ENCODE data around the gene IMPG1.

GRCh38 chr6:75935473-75935793 is 137.0 kb downstream of the IMPG1 start:
- TF ChIP-seq, protein P1, sequence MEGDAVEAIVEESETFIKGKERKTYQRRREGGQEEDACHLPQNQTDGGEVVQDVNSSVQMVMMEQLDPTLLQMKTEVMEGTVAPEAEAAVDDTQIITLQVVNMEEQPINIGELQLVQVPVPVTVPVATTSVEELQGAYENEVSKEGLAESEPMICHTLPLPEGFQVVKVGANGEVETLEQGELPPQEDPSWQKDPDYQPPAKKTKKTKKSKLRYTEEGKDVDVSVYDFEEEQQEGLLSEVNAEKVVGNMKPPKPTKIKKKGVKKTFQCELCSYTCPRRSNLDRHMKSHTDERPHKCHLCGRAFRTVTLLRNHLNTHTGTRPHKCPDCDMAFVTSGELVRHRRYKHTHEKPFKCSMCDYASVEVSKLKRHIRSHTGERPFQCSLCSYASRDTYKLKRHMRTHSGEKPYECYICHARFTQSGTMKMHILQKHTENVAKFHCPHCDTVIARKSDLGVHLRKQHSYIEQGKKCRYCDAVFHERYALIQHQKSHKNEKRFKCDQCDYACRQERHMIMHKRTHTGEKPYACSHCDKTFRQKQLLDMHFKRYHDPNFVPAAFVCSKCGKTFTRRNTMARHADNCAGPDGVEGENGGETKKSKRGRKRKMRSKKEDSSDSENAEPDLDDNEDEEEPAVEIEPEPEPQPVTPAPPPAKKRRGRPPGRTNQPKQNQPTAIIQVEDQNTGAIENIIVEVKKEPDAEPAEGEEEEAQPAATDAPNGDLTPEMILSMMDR (IDR thresholded peaks at IDR 0.05; ENCODE audit: poor library complexity), result no peak
- no peak for TF ChIP-seq EZH2 (IDR thresholded peaks at IDR 0.05; ENCODE audit: borderline replicate concordance)
- no peak for TF ChIP-seq EZH2phosphoT487 (IDR thresholded peaks at IDR 0.05; ENCODE audit: low read depth, severe bottlenecking, unreplicated experiment)
